ENCODE measurements around the gene DOCK4. TPM values are rescaled to one million over a fixed set of nuclear protein-coding genes. Genes with fewer than 3 reads are reported as not detected.

DOCK4 gene
- polyA plus RNA-seq, 1 donor (not counting 4 experiments of a cell fraction or from before 2014, with no cell fraction given) = 13.9 TPM

- Histone ChIP-seq H3K27ac (ENCODE audit: control insufficient read depth, insufficient read depth, low read length) (no peak overlapping the region), H3K36me3 (ENCODE audit: control insufficient read depth in 2 of 2, extremely low read depth in 1 of 2, insufficient read depth in 2 of 2, low read length in 2 of 2) (no peaks in the 10 kb centered on the region), H3K79me2 (ENCODE audit: control insufficient read depth, insufficient read depth, low read length) (peaks cover 25% of the 10 kb centered on the region), H2AFZ (ENCODE audit: control insufficient read depth, low read length) (no peak overlapping the region), H3K9me3 (ENCODE audit: control insufficient read depth, low read depth, low read length) (no peaks in the 10 kb centered on the region), H3K27me3 (ENCODE audit: control insufficient read depth, extremely low read depth, insufficient read depth, low read length) (no peaks in the 10 kb centered on the region), H3K9ac (ENCODE audit: control insufficient read depth, extremely low read depth, insufficient read depth, low read length) (no peak overlapping the region), H4K20me1 (ENCODE audit: control insufficient read depth, extremely low read depth, insufficient read depth, low read length) (no peaks in the 10 kb centered on the region), H3K4me3 (ENCODE audit: control insufficient read depth in 2 of 3, extremely low read depth in 1 of 3, insufficient read depth in 2 of 3, low read depth in 1 of 3, low read length in 3 of 3) (no peak overlapping the region), H3K9me1 (ENCODE audit: control insufficient read depth, extremely low read depth, insufficient read depth, low read length) (no peaks in the 10 kb centered on the region), H3K4me2 (ENCODE audit: control insufficient read depth, extremely low read depth, insufficient read depth, low read depth, low read length) (no peak overlapping the region), H3K4me1 (ENCODE audit: control insufficient read depth, extremely low read depth, insufficient read depth, low read length) (peaks cover 7% of the 10 kb centered on the region)
- no peak for FAIRE-seq
- TF ChIP-seq EZH2 (IDR thresholded peaks at IDR 0.05; ENCODE audit: low read length) (no peak), CTCF (optimal IDR thresholded peaks at IDR 0.05 in 1 of 3, IDR thresholded peaks at IDR 0.05 in 1 of 3, conservative IDR thresholded peaks at IDR 0.05 in 1 of 3; ENCODE audit: extremely low read depth in 1 of 3, insufficient read depth in 2 of 3, low read length in 3 of 3) (no peak)
- no peak for DNase-seq (ENCODE audit: low read depth, low spot score)
- dilution Hi-C loops (cut with MboI; ENCODE audit: extremely low pct_ligation_motif_present, low sequenced_read_pairs) = no loop called here
These were observed 51.5 kb downstream of the DOCK4 start for GRCh38 chr7:112154690-112155089.

- Histone ChIP-seq H4K20me1 (ENCODE audit: control insufficient read depth, extremely low read depth, insufficient read depth, low read length) (no peaks in the 10 kb centered on the region), H3K27me3 (ENCODE audit: control insufficient read depth, extremely low read depth, insufficient read depth, low read length) (no peaks in the 10 kb centered on the region), H3K36me3 (ENCODE audit: control insufficient read depth in 2 of 2, extremely low read depth in 1 of 2, insufficient read depth in 2 of 2, low read length in 2 of 2) (no peaks in the 10 kb centered on the region), H3K9me1 (ENCODE audit: control insufficient read depth, extremely low read depth, insufficient read depth, low read length) (no peaks in the 10 kb centered on the region), H3K4me3 (ENCODE audit: control insufficient read depth in 2 of 3, extremely low read depth in 1 of 3, insufficient read depth in 2 of 3, low read depth in 1 of 3, low read length in 3 of 3) (no peak overlapping the region), H3K4me1 (ENCODE audit: control insufficient read depth, extremely low read depth, insufficient read depth, low read length) (peaks cover 2% of the 10 kb centered on the region), H3K79me2 (ENCODE audit: control insufficient read depth, insufficient read depth, low read length) (peaks cover 19% of the 10 kb centered on the region), H3K27ac (ENCODE audit: control insufficient read depth, insufficient read depth, low read length) (no peak overlapping the region), H2AFZ (ENCODE audit: control insufficient read depth, low read length) (no peak overlapping the region), H3K9me3 (ENCODE audit: control insufficient read depth, low read depth, low read length) (no peaks in the 10 kb centered on the region), H3K4me2 (ENCODE audit: control insufficient read depth, extremely low read depth, insufficient read depth, low read depth, low read length) (no peak overlapping the region), H3K9ac (ENCODE audit: control insufficient read depth, extremely low read depth, insufficient read depth, low read length) (no peak overlapping the region)
- dilution Hi-C loops (cut with MboI; ENCODE audit: extremely low pct_ligation_motif_present, low sequenced_read_pairs) = no loop called here
- TF ChIP-seq EZH2 (IDR thresholded peaks at IDR 0.05; ENCODE audit: low read length) = no peak
- DNase-seq (ENCODE audit: low read depth, low spot score) (no peak), FAIRE-seq (no peak)
These were observed 54.0 kb downstream of the DOCK4 start for GRCh38 chr7:112152186-112152585.
